ENCODE results near the gene FGF11. TPM values are rescaled to one million over a fixed set of nuclear protein-coding genes. Genes with fewer than 3 reads are reported as not detected.

The FGF11 gene
- total RNA-seq, 2 donors from 2014 or later: 0.68 TPM; not detected in 1

- H3K4me3 ChIP-seq: no peak overlapping the region
- peaks cover 7 to 11% of the 10 kb centered on the region in 2 donors for H3K4me1 ChIP-seq (ENCODE audit: control insufficient read depth in 1 of 2, low read depth in 2 of 2)
- TF ChIP-seq CTCF (IDR thresholded peaks at IDR 0.05): no peak
- H3K27me3 ChIP-seq (replicated peaks; ENCODE audit: insufficient read depth): no peaks in the 10 kb centered on the region
- ATAC-seq (ENCODE audit: insufficient number of reproducible peaks, low FRiP score, low read depth) (no peak), DNase-seq (ENCODE audit: low spot score) (no peak)
- no peak overlapping the region for H3K27ac ChIP-seq
- H3K36me3 ChIP-seq: no peaks in the 10 kb centered on the region
- H3K9me3 ChIP-seq: no peaks in the 10 kb centered on the region
Observed at GRCh38 chr17:7408252-7408727, 31.0 kb upstream of the FGF11 start.

GRCh38 chr17:7408863-7409262 lies 30.4 kb upstream of the FGF11 start:
- TF ChIP-seq CTCF (IDR thresholded peaks at IDR 0.05): no peak
- H3K4me1 ChIP-seq (ENCODE audit: control insufficient read depth in 1 of 2, low read depth in 2 of 2): peaks cover 7 to 11% of the 10 kb centered on the region in 2 donors
- no peak overlapping the region for H3K27ac ChIP-seq
- ATAC-seq (ENCODE audit: insufficient number of reproducible peaks, low FRiP score, low read depth): no peak
- H3K9me3 ChIP-seq: no peaks in the 10 kb centered on the region
- H3K4me3 ChIP-seq: no peak overlapping the region
- no peaks in the 10 kb centered on the region for H3K27me3 ChIP-seq (replicated peaks; ENCODE audit: insufficient read depth)
- H3K36me3 ChIP-seq: no peaks in the 10 kb centered on the region
- DNase-seq (ENCODE audit: low spot score): no peak

GRCh38 chr17:7409716-7410115 lies 29.6 kb upstream of the FGF11 start:
- no peaks in the 10 kb centered on the region for H3K27me3 ChIP-seq (replicated peaks; ENCODE audit: insufficient read depth)
- no peaks in the 10 kb centered on the region for H3K36me3 ChIP-seq
- ATAC-seq (ENCODE audit: insufficient number of reproducible peaks, low FRiP score, low read depth) (no peak), DNase-seq (ENCODE audit: low spot score) (no peak)
- H3K4me1 ChIP-seq (ENCODE audit: control insufficient read depth in 1 of 2, low read depth in 2 of 2): peaks cover 7 to 11% of the 10 kb centered on the region in 2 donors
- no peaks in the 10 kb centered on the region for H3K9me3 ChIP-seq
- H3K27ac ChIP-seq: no peak overlapping the region
- TF ChIP-seq CTCF (IDR thresholded peaks at IDR 0.05): no peak
- H3K4me3 ChIP-seq: no peak overlapping the region

GRCh38 chr17:7410634-7411426 lies 28.5 kb upstream of the FGF11 start:
- TF ChIP-seq CTCF (IDR thresholded peaks at IDR 0.05): no peak
- H3K9me3 ChIP-seq: no peaks in the 10 kb centered on the region
- DNase-seq (ENCODE audit: low spot score) (no peak), ATAC-seq (ENCODE audit: insufficient number of reproducible peaks, low FRiP score, low read depth) (no peak)
- H3K27me3 ChIP-seq (replicated peaks; ENCODE audit: insufficient read depth): no peaks in the 10 kb centered on the region
- H3K27ac ChIP-seq: no peak overlapping the region
- no peak overlapping the region for H3K4me3 ChIP-seq
- peaks cover 0 to 5% of the 10 kb centered on the region in 2 donors for H3K4me1 ChIP-seq (ENCODE audit: control insufficient read depth in 1 of 2, low read depth in 2 of 2)
- no peaks in the 10 kb centered on the region for H3K36me3 ChIP-seq

- Histone ChIP-seq H3K27me3 (replicated peaks; ENCODE audit: insufficient read depth) (no peaks in the 10 kb centered on the region), H3K36me3 (no peaks in the 10 kb centered on the region), H3K4me3 (no peak overlapping the region), H3K4me1 (ENCODE audit: control insufficient read depth in 1 of 2, low read depth in 2 of 2) (no peaks in the 10 kb centered on the region), H3K27ac (no peak overlapping the region), H3K9me3 (no peaks in the 10 kb centered on the region)
- no peak for ATAC-seq (ENCODE audit: insufficient number of reproducible peaks, low FRiP score, low read depth)
- TF ChIP-seq CTCF (IDR thresholded peaks at IDR 0.05): no peak
- DNase-seq (ENCODE audit: low spot score): no peak
Observed at GRCh38 chr17:7411427-7411750, 27.9 kb upstream of the FGF11 start.

All from thoracic aorta (tissue), 2 donors.